GM23338 (cell line): ENCODE measurements around the gene ZBTB7C. TPM values are rescaled to one million over a fixed set of nuclear protein-coding genes. Genes with fewer than 3 reads are reported as not detected.
A peak's percentile ranks its signal among the peaks of the same experiment; 100 is the strongest.

Source experiments
- ATAC-seq: fragments of 200-7000 bp; cut with Tn5 transposase; 3 replicates; pipeline ENCODE4 v1.9.1; 2020
- DNase-seq: peaks from one replicate; pipeline ENCODE4 v3.0.0-alpha.2; 2015; ENCODE audit warnings: low spot score
- H2AFZ ChIP-seq: fragments of 200-600 bp; sonication (generic); 2 replicates; pipeline ENCODE4 v1.8.0; 2016; ENCODE audit warnings: antibody characterized with exemption, mild to moderate bottlenecking, moderate library complexity
- H3F3A ChIP-seq: fragments of 200-600 bp; sonication (generic); replicated peaks from 2 replicates; pipeline ENCODE4 v1.8.0; 2017; ENCODE audit warnings: antibody characterized with exemption, mixed run types, low read depth
- H3K27ac ChIP-seq: fragments of 200-600 bp; sonication (generic); 2 replicates; pipeline ENCODE4 v1.6.1; 2016; ENCODE audit warnings: low read depth
- H3K27me3 ChIP-seq: fragments of 200-600 bp; sonication (generic); 2 replicates; pipeline ENCODE4 v1.8.0; 2016; ENCODE audit warnings: mild to moderate bottlenecking, mixed run types, moderate library complexity; ENCODE audit not compliant: insufficient read depth
- H3K36me3 ChIP-seq: fragments of 200-600 bp; sonication (generic); 2 replicates; pipeline ENCODE4 v1.8.0; 2016; ENCODE audit warnings: mild to moderate bottlenecking; ENCODE audit not compliant: insufficient read depth
- H3K4me1 ChIP-seq: fragments of 200-600 bp; sonication (generic); 2 replicates; pipeline ENCODE4 v1.8.0; 2016; ENCODE audit warnings: mild to moderate bottlenecking, moderate library complexity; ENCODE audit not compliant: insufficient read depth
- H3K4me2 ChIP-seq: fragments of 200-600 bp; sonication (generic); 2 replicates; pipeline ENCODE4 v1.7.1; 2017; ENCODE audit warnings: mixed run types
- H3K4me3 ChIP-seq: fragments of 200-600 bp; sonication (generic); 2 replicates; pipeline ENCODE4 v1.6.1; 2016; ENCODE audit warnings: mixed run types
- H3K79me2 ChIP-seq: fragments of 200-600 bp; sonication (generic); replicated peaks from 2 replicates; pipeline ENCODE4 v1.8.0; 2017; ENCODE audit warnings: mild to moderate bottlenecking; ENCODE audit not compliant: insufficient read depth
- H3K9me2 ChIP-seq: fragments of 200-600 bp; sonication (generic); 2 replicates; pipeline ENCODE4 v1.8.0; 2017; ENCODE audit not compliant: insufficient read depth
- H4K20me1 ChIP-seq: fragments of 200-600 bp; sonication (generic); replicated peaks from 2 replicates; pipeline ENCODE4 v1.8.0; 2017; ENCODE audit warnings: mild to moderate bottlenecking; ENCODE audit not compliant: insufficient read depth
- H3K27ac Mint-ChIP-seq: 2 replicates; pipeline ENCODE4 v1.8.0; 2020; ENCODE audit warnings: inconsistent platforms, mild to moderate bottlenecking, moderate library complexity, mixed read lengths
- H3K27me3 Mint-ChIP-seq: 3 replicates; pipeline ENCODE4 v1.8.0; 2022; ENCODE audit warnings: low read depth, mild to moderate bottlenecking, moderate library complexity, mixed read lengths, inconsistent platforms; ENCODE audit not compliant: insufficient read depth, poor library complexity
- H3K36me3 Mint-ChIP-seq: 3 replicates; pipeline ENCODE4 v1.8.0; 2021; ENCODE audit warnings: low read depth, mild to moderate bottlenecking, inconsistent platforms, moderate library complexity, mixed read lengths
- H3K4me1 Mint-ChIP-seq: 3 replicates; pipeline ENCODE4 v1.8.0; 2020; ENCODE audit warnings: mild to moderate bottlenecking, inconsistent platforms, mixed read lengths
- H3K4me3 Mint-ChIP-seq: 3 replicates; pipeline ENCODE4 v1.8.0; 2021; ENCODE audit warnings: moderate library complexity, mild to moderate bottlenecking, inconsistent platforms, mixed read lengths
- H3K9me3 Mint-ChIP-seq: 3 replicates; pipeline ENCODE4 v1.8.0; 2020; ENCODE audit warnings: moderate library complexity, mild to moderate bottlenecking, inconsistent platforms, mixed read lengths
- CTCF ChIP-seq, 2 experiments: fragments of 200-600 bp in 1 of 2; sonication (generic) in 1 of 2; conservative IDR thresholded peaks; 2 replicates each; pipeline versions ENCODE4 v1.5.1 to v1.6.1; 2016 to 2017; ENCODE audit warnings: antibody characterized with exemption in 2 of 2, low read depth in 2 of 2, mild to moderate bottlenecking in 2 of 2, moderate library complexity in 1 of 2
- EZH2phosphoT487 ChIP-seq: fragments of 200-600 bp; sonication (generic); IDR thresholded peaks from one replicate; pipeline ENCODE4 v1.8.1; 2018; ENCODE audit warnings: antibody characterized with exemption; ENCODE audit not compliant: unreplicated experiment
- STAT1 ChIP-seq: IDR thresholded peaks from one replicate; pipeline ENCODE4 v1.6.1; 2016; ENCODE audit warnings: antibody characterized with exemption; ENCODE audit not compliant: unreplicated experiment
- ZNF114 ChIP-seq: fragments of 250-450 bp; sonication (Bioruptor Pico); IDR thresholded peaks from 2 replicates; pipeline ENCODE4 v1.5.0; 2020; ENCODE audit warnings: mild to moderate bottlenecking, moderate library complexity
- ZNF331 ChIP-seq: fragments of 250-450 bp; sonication (Bioruptor Pico); IDR thresholded peaks from 2 replicates; pipeline ENCODE4 v1.5.0; 2020; ENCODE audit warnings: low read depth, mild to moderate bottlenecking, moderate library complexity
- ZNF462 ChIP-seq: fragments of 250-450 bp; sonication (Bioruptor Pico); IDR thresholded peaks from 2 replicates; pipeline ENCODE4 v1.5.0; 2020; ENCODE audit warnings: mild to moderate bottlenecking, moderate library complexity
- polyA plus RNA-seq: library from polyadenylated mRNA; unstranded; fragments of >200 nt; fragmentation: Nextera tagmentation; extraction: Ambion mirVana; gene quantifications from 2 replicates; pipeline ENCODE4 v1.2.1, GENCODE V29; 2016
- total RNA-seq: library from RNA; depleted of rRNA; stranded (reverse); fragments of >200 nt; shearing (Covaris generic); gene quantifications from 2 replicates; pipeline ENCODE4 v1.2.3, GENCODE V29; 2014

ZBTB7C gene
- total and polyA plus RNA-seq, 2 experiments from 2014 or later = 0.03 to 0.14 TPM

GRCh38 chr18:48419277-48420022 lies 10.3 kb upstream of the ZBTB7C start:
- Histone ChIP-seq H3K27ac (no peak overlapping the region), H3K4me1 (no peaks in the 10 kb centered on the region), H3K9me2 (no peaks in the 10 kb centered on the region), H3F3A (no peaks in the 10 kb centered on the region), H3K4me2 (no peak overlapping the region), H3K79me2 (no peaks in the 10 kb centered on the region), H4K20me1 (no peaks in the 10 kb centered on the region), H2AFZ (no peak overlapping the region), H3K36me3 (no peaks in the 10 kb centered on the region), H3K4me3 (no peak overlapping the region), H3K27me3 (peaks cover 13% of the 10 kb centered on the region)
- H3K27me3 Mint-ChIP-seq = peaks cover 22% of the 10 kb centered on the region
- H3K4me1 Mint-ChIP-seq = peaks cover 19% of the 10 kb centered on the region
- H3K36me3 Mint-ChIP-seq = no peaks in the 10 kb centered on the region
- peak; percentile 82 for ATAC-seq
- no peaks in the 10 kb centered on the region for H3K9me3 Mint-ChIP-seq
- peak; percentile 71 for DNase-seq
- H3K27ac Mint-ChIP-seq = no peak overlapping the region
- no peak for TF ChIP-seq STAT1
- peak; percentile 42 to 54 for TF ChIP-seq CTCF (conservative IDR thresholded peaks at IDR 0.05; ENCODE audit: low read depth in 2 of 2)
- no peak overlapping the region; the same call in 2 of the 3 replicates for H3K4me3 Mint-ChIP-seq

GRCh38 chr18:48418539-48419276 lies 9.5 kb upstream of the ZBTB7C start:
- ATAC-seq = no peak
- H4K20me1 ChIP-seq = no peaks in the 10 kb centered on the region
- H3K36me3 Mint-ChIP-seq = no peaks in the 10 kb centered on the region
- TF ChIP-seq ZNF114 (CRISPR knock-in tag) = no peak
- TF ChIP-seq EZH2phosphoT487 = no peak
- no peak for TF ChIP-seq CTCF (conservative IDR thresholded peaks at IDR 0.05; ENCODE audit: low read depth in 2 of 2)
- TF ChIP-seq ZNF462 (CRISPR knock-in tag) = no peak
- no peak for TF ChIP-seq ZNF331 (CRISPR knock-in tag)

More at GRCh38 chr18:48418539-48419276, 9.5 kb upstream of the ZBTB7C start:
- H3K36me3 ChIP-seq = no peaks in the 10 kb centered on the region
- no peaks in the 10 kb centered on the region for H3K9me3 Mint-ChIP-seq
- H3K79me2 ChIP-seq = no peaks in the 10 kb centered on the region
- H3K4me1 Mint-ChIP-seq = peaks cover 19% of the 10 kb centered on the region
- no peaks in the 10 kb centered on the region for H3K9me2 ChIP-seq
- peaks cover 15% of the 10 kb centered on the region for H3K27me3 Mint-ChIP-seq
- no peak overlapping the region for H3K27ac Mint-ChIP-seq
- H3K4me3 Mint-ChIP-seq = no peak overlapping the region
- H3K4me2 ChIP-seq = no peak overlapping the region
- no peak overlapping the region for H3K4me3 ChIP-seq
- no peak for DNase-seq
- H3K27ac ChIP-seq = no peak overlapping the region
- H3K27me3 ChIP-seq = peaks cover 7% of the 10 kb centered on the region
- no peak overlapping the region for H2AFZ ChIP-seq
- no peaks in the 10 kb centered on the region for H3K4me1 ChIP-seq
- H3F3A ChIP-seq = no peaks in the 10 kb centered on the region
